ENCODE measurements around the gene TENM4. TPM values are rescaled to one million over a fixed set of nuclear protein-coding genes. Genes with fewer than 3 reads are reported as not detected.

The TENM4 gene
- total and polyA plus RNA-seq, 2 of the 8 experiments (the other 6 are each of a cell fraction or from before 2014, with no cell fraction given): 3.5 to 7.2 TPM

DNA sequence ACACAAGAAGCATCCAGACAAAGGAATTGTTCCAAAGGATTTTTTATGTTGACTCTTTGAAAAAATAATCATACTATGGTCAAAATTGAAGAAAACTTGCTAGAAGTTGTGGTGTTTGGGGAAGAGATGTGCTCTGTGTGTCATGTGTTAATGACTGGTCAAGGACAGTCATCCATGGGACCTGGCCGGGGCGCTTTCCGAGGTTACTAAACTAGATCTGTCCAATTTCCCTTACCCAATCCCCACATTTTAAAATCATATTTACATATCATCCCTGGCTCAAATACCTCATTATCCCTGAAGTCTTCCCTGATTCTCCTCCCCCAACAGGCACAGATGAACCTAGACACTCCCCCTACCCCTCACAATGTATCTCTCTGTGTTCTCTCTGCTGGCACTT lies 289.4 kb downstream of the TENM4 start:
- no peak overlapping the region for H3K14ac ChIP-seq (ENCODE audit: insufficient read length)
- no peak overlapping the region for H4K91ac ChIP-seq (replicated peaks; ENCODE audit: insufficient read length, low read length)
- no peaks in the 10 kb centered on the region for H3K36me3 ChIP-seq (ENCODE audit: control insufficient read depth in 2 of 4, insufficient read depth in 4 of 4, low read length in 3 of 4)
- no peak overlapping the region for H3K27ac ChIP-seq (ENCODE audit: low read depth, low read length)
- no peaks in the 10 kb centered on the region for H3K4me1 ChIP-seq (replicated peaks in 1 of 4; ENCODE audit: control insufficient read depth in 3 of 4, insufficient read depth in 4 of 4, low read length in 3 of 4)
- H2BK15ac ChIP-seq (ENCODE audit: low read length): no peak overlapping the region
- H4K20me1 ChIP-seq (replicated peaks in 1 of 2; ENCODE audit: control insufficient read depth in 1 of 2, insufficient read depth in 2 of 2, low read length in 2 of 2): no peaks in the 10 kb centered on the region
- POLR2A ChIA-PET (ENCODE audit: partially characterized antibody): no interaction called here
- no peak overlapping the region for H3K9ac ChIP-seq (replicated peaks in 1 of 4; ENCODE audit: extremely low read depth in 1 of 4, low read depth in 3 of 4, low read length in 3 of 4)
- H3K4me2 ChIP-seq (ENCODE audit: insufficient read depth in 1 of 2, low read depth in 2 of 2, low read length in 2 of 2): no peak overlapping the region
- H3K79me1 ChIP-seq (ENCODE audit: low read depth, low read length): no peaks in the 10 kb centered on the region; the same call in 1 of the 2 replicates
- H3K4me3 ChIP-seq (ENCODE audit: extremely low read depth in 1 of 4, insufficient read depth in 2 of 4, low read depth in 3 of 4, low read length in 4 of 4): no peak overlapping the region
- H3K9me3 ChIP-seq (ENCODE audit: insufficient read depth in 2 of 2, low read depth in 1 of 2, low read length in 1 of 2): no peaks in the 10 kb centered on the region
- no peak overlapping the region for H3K18ac ChIP-seq (ENCODE audit: extremely low read depth, low read length)
- H2BK20ac ChIP-seq (ENCODE audit: low read length): no peak overlapping the region
- H3K56ac ChIP-seq (replicated peaks; ENCODE audit: insufficient read length, low read depth, low read length): no peak overlapping the region
- CTCF ChIA-PET (ENCODE audit: partially characterized antibody): interaction anchor here (0.7 to 1.0 kb wide), 2 partner anchors 51 to 278 kb away, joined by 3 read pairs; no protein-coding TSS in a partner anchor
- no peak overlapping the region for H2AFZ ChIP-seq (ENCODE audit: low read length)
- H3K23me2 ChIP-seq (ENCODE audit: low read depth, low read length): no peaks in the 10 kb centered on the region
- H3K79me2 ChIP-seq (ENCODE audit: control insufficient read depth in 1 of 2, insufficient read depth in 2 of 2, low read length in 2 of 2): no peaks in the 10 kb centered on the region
- H3K27me3 ChIP-seq (replicated peaks in 1 of 4; ENCODE audit: control insufficient read depth in 3 of 4, extremely low read depth in 1 of 4, insufficient read depth in 3 of 4, low read length in 3 of 4): no peaks in the 10 kb centered on the region
- H2BK120ac ChIP-seq (replicated peaks; ENCODE audit: low read depth, low read length): no peak overlapping the region
- WGBS, 2 experiments (ENCODE audit: extremely low coverage in 1 of 2, insufficient coverage in 1 of 2, insufficient read length in 1 of 2, insufficient replicate concordance in 2 of 2, low coverage in 1 of 2, low lambda C conversion rate in 2 of 2, missing lambda C conversion rate in 1 of 2): 96% methylated on average over 3 of the region's 3 CpGs; no CpG with 5 or more reads in 1 of the 2 experiments
- H4K5ac ChIP-seq (ENCODE audit: insufficient read length, low read depth, low read length): no peak overlapping the region
- no peak for FAIRE-seq
- no peak overlapping the region for H3K23ac ChIP-seq (ENCODE audit: insufficient read length)
- H2AK5ac ChIP-seq (ENCODE audit: low read depth, low read length): no peak overlapping the region
- no peak for TF ChIP-seq JUND (IDR thresholded peaks at IDR 0.05; ENCODE audit: low read length)
- no peak for TF ChIP-seq HDAC2 (IDR thresholded peaks at IDR 0.05; ENCODE audit: borderline replicate concordance in 1 of 2, low read depth in 2 of 2, low read length in 2 of 2)
- TF ChIP-seq CTBP2 (IDR thresholded peaks at IDR 0.05; ENCODE audit: borderline replicate concordance, insufficient read depth, insufficient read length, low read length): no peak
- no peak overlapping the region; the same call in 1 of the 2 replicates for H4K8ac ChIP-seq (ENCODE audit: extremely low read depth, insufficient read depth, low read length)
- no peak overlapping the region for H2BK5ac ChIP-seq (ENCODE audit: low read depth, low read length)
- H3K4ac ChIP-seq (replicated peaks; ENCODE audit: insufficient read length, low read depth, low read length): no peak overlapping the region
- H2BK12ac ChIP-seq (ENCODE audit: low read depth, low read length): no peak overlapping the region
- no peak for DNase-seq (ENCODE audit: low read depth in 1 of 2, low spot score in 2 of 2)
